GM12874 (cell line): ENCODE measurements around the gene C11orf54.

Experiments used
- CTCF ChIP-seq: IDR thresholded peaks from 2 replicates; pipeline ENCODE4 v1.5.1; 2011; ENCODE audit warnings: low read depth, mild to moderate bottlenecking, control low read depth, low read length, moderate library complexity; ENCODE audit not compliant: insufficient read depth

Gene C11orf54

GRCh38 chr11:93734427-93735222, 6.8 kb upstream of the C11orf54 start:
- no peak for TF ChIP-seq CTCF

GRCh38 chr11:93735627-93736026, 5.8 kb upstream of the C11orf54 start:
- no peak for TF ChIP-seq CTCF

- TF ChIP-seq CTCF: no peak
Measured at GRCh38 chr11:93736129-93736528, 5.3 kb upstream of the C11orf54 start.

GRCh38 chr11:93737904-93738612, 3.4 kb upstream of the C11orf54 start:
- TF ChIP-seq CTCF: no peak

GRCh38 chr11:93738647-93739081, 2.8 kb upstream of the C11orf54 start:
- no peak for TF ChIP-seq CTCF

GRCh38 chr11:93740031-93740729, 1.3 kb upstream of the C11orf54 start:
- no peak for TF ChIP-seq CTCF

- no peak for TF ChIP-seq CTCF
Measured at GRCh38 chr11:93740730-93741093, 760 bp upstream of the C11orf54 start.
